Measurements from ENCODE around the gene SMPD2.

GRCh38 chr6:109469591-109470189 is 29.2 kb downstream of the SMPD2 start:
- TF ChIP-seq POLR2A (IDR thresholded peaks at IDR 0.05; ENCODE audit: low read depth, low read length): no peak
- no peak for TF ChIP-seq TAF1 (IDR thresholded peaks at IDR 0.05; ENCODE audit: borderline replicate concordance, low read depth, low read length)
- TF ChIP-seq POLR2AphosphoS5 (IDR thresholded peaks at IDR 0.05; ENCODE audit: low read depth, low read length): no peak

Data from GM12892 (cell line).